ENCODE data around the gene PPM1H.
"Not testable (repeated sequence)": the region's sequence is repeated elsewhere in the genome, so short reads cannot be mapped to it uniquely, and the experiment has no call there.

The PPM1H gene

GRCh38 chr12:62934799-62935674, at the start of gene PPM1H:
Gene PPM1H (minus strand): TSS chr12:62935150. CDS start chr12:62934736, 414 bp downstream.
- DNase-seq = no peak

GRCh38 chr12:62983594-62983993, 48.6 kb upstream of the PPM1H start:
- no peak for DNase-seq

DNA sequence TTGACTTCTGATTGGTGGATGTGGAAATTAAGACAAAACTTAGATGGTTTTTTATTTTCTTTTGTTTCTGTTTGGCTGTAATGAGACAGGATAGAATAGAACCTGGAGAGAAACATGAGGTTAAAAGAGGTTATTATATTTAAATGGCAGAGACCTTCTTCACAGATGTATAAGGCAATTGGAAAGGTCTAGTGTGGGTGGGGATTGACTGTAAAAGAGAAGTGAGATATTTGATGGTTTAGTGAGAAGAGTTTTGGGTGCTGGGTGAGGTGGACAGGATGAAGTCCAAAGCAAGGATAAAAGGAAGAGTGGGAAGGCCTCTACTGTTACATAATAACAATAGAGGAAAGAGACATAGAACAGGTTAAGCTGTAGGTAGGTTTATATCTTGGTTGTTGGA, 43.8 kb upstream of the PPM1H start:
- no peak for DNase-seq

DNA sequence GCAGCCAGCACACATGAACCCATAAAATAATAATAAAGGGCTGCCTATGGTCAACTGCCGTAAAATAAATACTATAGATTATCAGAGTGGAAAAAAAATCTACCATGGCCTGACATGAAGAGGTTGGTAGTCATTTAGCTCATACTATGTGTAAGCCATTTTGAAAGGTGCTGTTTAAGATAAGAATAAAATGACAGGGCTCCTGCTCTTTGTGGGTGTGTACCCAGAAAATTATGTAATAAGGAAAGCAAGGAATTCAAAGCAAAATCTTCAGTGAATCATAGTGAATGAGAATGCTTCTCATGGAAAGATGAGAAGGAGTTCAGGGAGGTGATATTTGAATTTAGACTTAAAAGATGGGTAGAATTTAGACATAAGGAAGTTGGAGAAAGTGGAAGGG, 42.9 kb upstream of the PPM1H start:
- DNase-seq = no peak

- no peak for DNase-seq
These were observed 42.5 kb upstream of the PPM1H start for GRCh38 chr12:62977418-62977817.

GRCh38 chr12:62976110-62976662, 41.2 kb upstream of the PPM1H start:
- no peak for DNase-seq

GRCh38 chr12:62971769-62972525, 37.0 kb upstream of the PPM1H start:
- no peak for DNase-seq

DNA sequence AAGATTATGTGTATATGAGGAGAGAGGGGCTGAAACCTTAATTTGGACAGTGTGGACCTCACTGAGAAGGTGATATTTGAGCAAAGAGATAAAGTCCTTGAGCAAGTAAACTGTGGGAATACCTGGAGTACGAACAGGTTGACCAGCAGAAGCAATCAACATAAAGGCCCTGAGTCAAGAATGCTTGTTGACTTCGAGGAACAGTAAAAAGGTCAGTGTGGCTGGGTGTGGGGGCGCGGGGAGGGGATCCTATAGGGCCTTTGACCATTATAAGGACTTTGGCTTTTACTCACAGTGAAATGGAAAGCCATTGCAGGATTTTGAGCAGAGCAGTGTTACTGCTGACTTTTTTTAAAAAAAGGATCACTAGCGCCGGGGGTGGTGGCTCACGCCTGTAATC, 34.7 kb upstream of the PPM1H start:
- DNase-seq = no peak

DNA sequence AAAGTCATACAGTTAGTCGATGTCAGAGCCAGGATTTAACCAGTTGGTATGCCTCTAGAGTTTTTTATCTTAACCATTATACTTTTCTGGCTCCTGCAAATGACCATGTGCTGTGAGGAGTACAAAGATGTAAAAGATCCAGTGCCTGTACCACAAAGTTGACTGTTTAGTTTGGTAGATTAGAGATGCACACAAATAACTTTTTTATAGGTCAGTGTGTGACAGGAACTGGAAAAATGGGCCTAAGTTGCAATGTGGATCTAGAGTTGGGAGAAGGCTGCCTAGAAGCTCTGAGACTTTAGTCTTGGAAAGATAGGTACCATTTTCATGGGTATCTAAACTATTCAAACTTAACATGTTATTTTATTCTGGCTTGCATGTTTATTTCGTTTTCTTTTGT, 32.8 kb upstream of the PPM1H start:
- no peak for DNase-seq

DNA sequence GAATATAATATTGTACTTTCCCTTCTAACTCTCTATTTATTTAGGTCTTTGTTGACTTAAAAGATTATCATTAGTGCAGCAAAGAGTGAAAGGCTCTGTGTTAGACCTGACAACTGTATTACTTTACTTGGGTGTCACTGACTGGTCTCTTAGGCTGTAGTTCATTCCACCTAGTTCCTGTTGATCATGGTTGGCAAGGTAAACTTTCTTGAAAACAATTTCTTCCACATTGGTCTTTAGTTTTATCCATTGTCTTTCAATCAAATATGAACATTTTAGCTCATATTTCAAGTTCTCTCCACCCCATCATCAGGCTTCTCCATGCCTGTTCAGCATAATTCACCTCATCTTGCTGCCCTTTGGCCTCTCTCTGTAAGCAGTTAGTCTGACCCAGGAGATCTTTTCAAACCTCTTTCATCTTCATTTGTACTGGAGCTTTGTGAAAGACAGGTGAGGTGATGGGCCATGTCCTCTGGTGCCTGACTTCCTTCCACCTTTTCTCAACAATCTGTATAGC, 32.1 kb upstream of the PPM1H start:
- no peak for DNase-seq

- DNase-seq = not testable (repeated sequence)
These were observed 31.6 kb upstream of the PPM1H start for GRCh38 chr12:62966446-62966989.

DNA sequence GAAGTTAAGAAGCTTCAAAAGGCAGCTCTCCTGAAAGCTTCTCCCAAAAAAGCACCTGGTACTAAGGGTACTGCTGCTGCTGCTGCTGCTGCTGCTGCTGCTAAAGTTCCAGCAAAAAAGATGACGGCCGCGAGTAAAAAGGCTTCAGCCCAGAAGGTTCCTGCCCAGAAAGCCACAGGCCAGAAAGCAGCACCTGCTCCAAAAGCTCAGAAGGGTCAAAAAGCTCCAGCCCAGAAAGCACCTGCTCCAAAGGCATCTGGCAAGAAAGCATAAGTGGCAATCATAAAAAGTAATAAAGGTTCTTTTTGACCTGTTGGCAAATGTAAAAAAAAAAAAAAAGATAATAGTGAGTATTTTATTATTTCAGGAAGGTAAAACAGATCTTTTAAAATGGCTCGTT, 30.8 kb upstream of the PPM1H start:
- not testable (repeated sequence) for DNase-seq

- not testable (repeated sequence) for DNase-seq
These were observed 30.3 kb upstream of the PPM1H start for GRCh38 chr12:62965242-62965641.

DNA sequence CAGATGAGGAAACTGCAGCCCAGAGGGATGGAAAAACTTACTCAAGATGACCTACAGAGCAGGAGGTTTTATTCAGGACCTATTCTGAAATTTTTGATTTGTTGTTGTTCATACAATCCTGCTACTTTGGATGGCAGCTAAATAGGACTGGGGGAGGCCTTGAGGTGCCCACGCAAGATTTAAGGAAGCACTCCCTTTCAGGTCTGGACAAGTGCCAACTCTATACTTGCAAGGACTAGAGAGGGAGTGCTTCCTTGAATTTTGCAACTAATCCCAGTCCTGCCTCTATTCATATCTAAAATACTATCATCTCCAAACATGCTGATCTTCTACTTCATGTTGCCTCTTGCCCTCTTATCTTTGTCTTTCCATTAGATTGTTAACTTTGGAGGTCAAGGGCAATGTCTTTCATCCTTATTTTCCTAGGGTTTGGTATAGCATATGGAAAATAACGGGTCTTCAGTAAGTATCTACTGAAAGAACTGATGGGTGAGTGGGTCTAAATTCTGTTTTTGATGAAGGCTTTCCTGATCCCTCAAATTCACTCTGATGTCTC, 28.6 kb upstream of the PPM1H start:
- no peak for DNase-seq

- no peak for DNase-seq
These were observed 25.4 kb upstream of the PPM1H start for GRCh38 chr12:62960324-62960723.

DNA sequence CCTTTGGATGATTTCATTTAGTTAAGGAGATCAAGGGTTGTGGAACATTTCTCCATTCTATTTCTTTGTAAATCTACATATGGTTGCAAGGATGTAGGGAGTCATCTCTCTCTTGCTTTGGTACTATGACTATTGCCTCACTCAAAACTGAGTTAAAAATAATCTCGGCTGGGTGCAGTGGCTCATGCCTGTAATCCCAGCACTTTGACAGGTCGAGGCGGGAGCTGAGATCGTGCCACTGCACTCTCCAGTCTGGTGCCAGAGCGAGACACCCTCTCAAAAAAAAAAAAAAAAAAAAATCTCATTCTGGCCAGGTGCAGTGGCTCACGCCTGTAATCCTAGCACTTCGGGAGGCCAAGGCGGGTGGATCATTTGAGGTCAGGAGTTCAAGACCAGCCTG, 24.8 kb upstream of the PPM1H start:
- no peak for DNase-seq

DNA sequence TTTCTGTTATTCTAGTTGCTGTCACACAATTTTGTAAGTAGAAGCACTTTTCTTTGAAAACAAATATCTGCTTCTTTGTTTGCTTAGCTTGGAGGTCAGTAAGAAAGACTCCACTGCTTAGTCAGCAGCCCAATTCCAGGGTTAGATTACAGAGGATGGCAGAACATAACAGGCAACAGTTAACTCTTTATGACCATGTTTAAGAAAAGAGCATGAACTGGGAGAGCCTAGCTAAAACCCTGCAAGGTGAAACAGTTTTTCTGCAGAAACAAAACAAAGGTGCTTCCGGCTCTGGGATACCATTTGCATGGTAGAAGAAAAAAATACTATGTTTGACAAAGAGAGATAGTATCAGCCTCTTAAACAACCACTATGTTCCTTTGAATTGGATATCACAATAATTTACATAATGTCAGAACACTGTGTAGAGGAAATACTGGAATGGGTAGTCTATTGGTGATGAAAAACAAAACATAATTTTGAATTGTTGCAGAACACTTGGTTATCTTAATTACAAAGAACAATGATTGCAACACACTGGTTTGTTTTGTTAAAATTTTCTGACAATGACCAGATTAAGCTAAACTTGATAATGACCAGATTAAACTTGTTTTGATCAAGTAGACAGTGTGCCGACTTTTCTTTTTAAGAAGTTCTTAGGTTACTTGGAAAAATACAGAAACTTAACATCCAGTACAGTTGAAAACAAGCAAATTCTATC, 22.4 kb upstream of the PPM1H start:
- no peak for DNase-seq

GRCh38 chr12:62955678-62956077, 20.7 kb upstream of the PPM1H start:
- no peak for DNase-seq

- DNase-seq = no peak
These were observed 15.4 kb upstream of the PPM1H start for GRCh38 chr12:62950317-62950716.

GRCh38 chr12:62948123-62948522, 13.2 kb upstream of the PPM1H start:
- no peak for DNase-seq

DNA sequence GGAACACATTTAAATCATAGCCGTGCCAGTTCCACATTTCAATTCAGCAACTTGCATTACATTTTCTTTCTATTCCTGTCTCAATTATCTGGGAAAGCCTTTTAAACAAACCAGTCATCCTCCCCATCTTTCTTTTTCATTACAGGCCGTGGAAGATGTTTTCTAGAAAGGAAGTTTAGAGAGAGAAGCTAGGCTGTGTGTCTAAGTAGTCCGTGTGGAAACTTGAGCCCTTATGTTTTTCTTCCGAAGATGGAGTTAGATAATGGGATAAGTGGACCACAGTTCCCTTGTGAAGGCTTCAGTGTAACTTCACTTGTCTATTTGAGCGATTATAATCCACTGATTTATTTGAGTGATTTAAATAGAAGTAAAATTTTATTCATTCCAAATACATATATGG, 12.4 kb upstream of the PPM1H start:
- DNase-seq = no peak

DNA sequence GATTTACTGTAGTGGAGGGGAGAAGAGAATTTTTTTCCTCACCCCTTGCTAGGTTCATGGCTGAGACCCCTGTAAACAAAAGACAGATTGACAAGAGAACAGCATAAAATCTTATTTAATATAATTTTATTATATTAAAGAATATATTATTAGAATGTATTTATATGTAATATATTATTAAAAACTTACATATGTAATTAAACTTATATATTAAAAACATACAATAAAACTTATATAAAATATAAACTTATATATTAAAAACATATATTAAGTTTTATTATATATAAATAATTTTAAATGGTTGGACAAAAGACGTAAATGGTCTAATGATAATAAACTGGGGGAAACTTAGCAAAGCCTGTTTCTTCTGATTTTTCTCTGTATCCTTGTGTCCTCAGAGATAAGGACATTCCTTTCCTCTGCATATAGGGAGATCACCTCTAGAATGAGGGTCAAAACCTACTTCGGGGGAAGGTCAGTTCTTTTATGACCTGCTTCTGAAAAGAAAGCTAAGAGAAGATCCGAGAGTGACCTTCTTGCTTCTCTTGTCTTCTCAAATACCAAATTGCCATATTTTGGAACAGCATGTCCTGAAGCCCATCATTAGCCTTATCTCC, 8.9 kb upstream of the PPM1H start:
- no peak for DNase-seq
